Measurements from ENCODE around the gene ZSWIM8. TPM values are rescaled to one million over a fixed set of nuclear protein-coding genes. Genes with fewer than 3 reads are reported as not detected.
"Not testable (repeated sequence)": the region's sequence is repeated elsewhere in the genome, so short reads cannot be mapped to it uniquely, and the experiment has no call there.

Gene ZSWIM8
- total RNA-seq, 1 donor from 2014 or later: 102 TPM

DNA sequence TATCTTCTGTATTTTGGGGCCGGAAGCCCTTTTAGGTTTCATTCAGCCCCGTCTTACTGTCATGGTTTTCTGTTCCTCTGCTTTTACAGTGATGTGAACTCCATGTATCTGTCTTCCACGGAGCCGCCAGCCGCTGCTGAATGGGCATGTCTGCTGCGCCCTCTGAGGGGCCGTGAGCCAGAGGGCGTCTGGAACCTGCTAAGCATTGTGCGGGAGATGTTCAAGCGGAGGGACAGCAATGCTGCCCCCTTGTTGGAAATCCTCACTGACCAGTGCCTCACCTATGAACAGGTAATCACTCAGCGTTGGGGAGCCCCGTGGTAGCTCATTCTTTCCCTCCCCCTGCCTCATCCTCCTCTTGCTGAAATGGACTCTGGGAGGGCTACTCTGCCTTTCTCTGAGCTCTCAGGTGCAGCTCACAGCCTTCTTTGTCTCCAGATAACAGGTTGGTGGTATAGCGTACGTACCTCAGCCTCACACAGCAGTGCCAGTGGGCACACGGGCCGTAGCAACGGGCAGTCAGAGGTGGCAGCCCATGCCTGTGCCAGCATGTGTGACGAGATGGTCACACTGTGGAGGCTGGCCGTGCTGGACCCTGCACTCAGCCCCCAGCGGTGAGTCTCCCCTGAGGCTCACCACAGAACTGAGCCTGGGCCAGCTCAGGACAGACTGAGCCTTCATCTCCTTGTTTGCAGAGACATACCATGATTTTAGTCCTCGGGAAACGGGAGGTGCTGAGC, 5.7 kb downstream of the ZSWIM8 start:
- no peak overlapping the region for H3K27ac Mint-ChIP-seq (ENCODE audit: unreplicated experiment)
- peaks cover 20% of the 10 kb centered on the region for H3K4me1 Mint-ChIP-seq (ENCODE audit: low read depth)
- no peaks in the 10 kb centered on the region for H3K27me3 Mint-ChIP-seq (ENCODE audit: low read depth)
- H3K36me3 Mint-ChIP-seq (ENCODE audit: low read depth): peaks cover 41% of the 10 kb centered on the region
- no peaks in the 10 kb centered on the region for H3K9me3 Mint-ChIP-seq (ENCODE audit: low read depth)
- no peak for DNase-seq (ENCODE audit: low spot score)
- no peak overlapping the region for H3K4me3 Mint-ChIP-seq (ENCODE audit: unreplicated experiment)
- TF ChIP-seq, protein P1, sequence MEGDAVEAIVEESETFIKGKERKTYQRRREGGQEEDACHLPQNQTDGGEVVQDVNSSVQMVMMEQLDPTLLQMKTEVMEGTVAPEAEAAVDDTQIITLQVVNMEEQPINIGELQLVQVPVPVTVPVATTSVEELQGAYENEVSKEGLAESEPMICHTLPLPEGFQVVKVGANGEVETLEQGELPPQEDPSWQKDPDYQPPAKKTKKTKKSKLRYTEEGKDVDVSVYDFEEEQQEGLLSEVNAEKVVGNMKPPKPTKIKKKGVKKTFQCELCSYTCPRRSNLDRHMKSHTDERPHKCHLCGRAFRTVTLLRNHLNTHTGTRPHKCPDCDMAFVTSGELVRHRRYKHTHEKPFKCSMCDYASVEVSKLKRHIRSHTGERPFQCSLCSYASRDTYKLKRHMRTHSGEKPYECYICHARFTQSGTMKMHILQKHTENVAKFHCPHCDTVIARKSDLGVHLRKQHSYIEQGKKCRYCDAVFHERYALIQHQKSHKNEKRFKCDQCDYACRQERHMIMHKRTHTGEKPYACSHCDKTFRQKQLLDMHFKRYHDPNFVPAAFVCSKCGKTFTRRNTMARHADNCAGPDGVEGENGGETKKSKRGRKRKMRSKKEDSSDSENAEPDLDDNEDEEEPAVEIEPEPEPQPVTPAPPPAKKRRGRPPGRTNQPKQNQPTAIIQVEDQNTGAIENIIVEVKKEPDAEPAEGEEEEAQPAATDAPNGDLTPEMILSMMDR (IDR thresholded peaks at IDR 0.05): no peak

DNA sequence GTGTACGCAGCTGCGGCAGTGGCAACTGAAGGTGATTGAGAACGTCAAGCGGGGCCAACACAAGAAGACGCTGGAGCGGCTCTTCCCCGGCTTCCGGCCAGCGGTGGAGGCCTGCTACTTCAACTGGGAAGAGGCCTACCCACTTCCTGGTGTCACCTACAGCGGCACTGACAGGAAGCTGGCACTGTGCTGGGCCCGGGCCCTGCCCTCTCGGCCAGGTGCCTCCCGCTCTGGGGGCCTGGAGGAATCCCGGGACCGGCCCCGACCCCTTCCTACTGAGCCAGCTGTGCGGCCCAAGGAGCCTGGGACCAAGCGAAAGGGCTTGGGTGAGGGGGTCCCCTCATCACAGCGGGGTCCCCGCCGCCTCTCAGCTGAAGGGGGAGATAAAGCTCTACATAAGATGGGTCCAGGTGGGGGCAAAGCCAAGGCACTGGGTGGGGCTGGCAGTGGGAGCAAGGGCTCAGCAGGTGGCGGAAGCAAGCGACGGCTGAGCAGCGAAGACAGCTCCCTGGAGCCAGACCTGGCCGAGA, 6.5 kb downstream of the ZSWIM8 start:
- no peak overlapping the region for H3K4me3 Mint-ChIP-seq (ENCODE audit: unreplicated experiment)
- DNase-seq (ENCODE audit: low spot score): peak; percentile 79
- peaks cover 48% of the 10 kb centered on the region for H3K36me3 Mint-ChIP-seq (ENCODE audit: low read depth)
- H3K27me3 Mint-ChIP-seq (ENCODE audit: low read depth): no peaks in the 10 kb centered on the region
- no peaks in the 10 kb centered on the region for H3K9me3 Mint-ChIP-seq (ENCODE audit: low read depth)
- H3K4me1 Mint-ChIP-seq (ENCODE audit: low read depth): peaks cover 11% of the 10 kb centered on the region
- no peak overlapping the region for H3K27ac Mint-ChIP-seq (ENCODE audit: unreplicated experiment)
- TF ChIP-seq, protein P1 (IDR thresholded peaks at IDR 0.05): no peak

DNA sequence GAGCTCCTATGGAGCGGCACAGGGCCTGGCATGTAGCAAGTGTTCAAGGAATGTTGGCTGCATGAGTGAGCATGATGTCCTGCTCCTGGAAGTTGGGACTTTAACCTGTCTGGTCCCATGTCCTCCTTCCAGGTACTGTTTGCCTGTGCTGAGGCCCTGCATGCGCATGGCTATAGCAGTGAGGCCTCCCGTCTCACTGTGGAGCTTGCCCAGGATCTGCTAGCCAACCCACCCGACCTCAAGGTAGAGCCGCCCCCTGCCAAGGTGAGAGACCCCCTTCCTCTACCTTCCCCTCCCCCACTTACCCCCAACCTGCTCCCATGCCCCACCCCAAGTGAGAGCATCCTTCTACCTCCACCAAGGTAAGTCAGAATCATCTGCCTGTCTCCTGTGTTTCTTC, 8.1 kb downstream of the ZSWIM8 start:
- H3K4me1 Mint-ChIP-seq (ENCODE audit: low read depth): no peaks in the 10 kb centered on the region
- no peak overlapping the region for H3K4me3 Mint-ChIP-seq (ENCODE audit: unreplicated experiment)
- DNase-seq (ENCODE audit: low spot score): peak; percentile 48
- TF ChIP-seq, protein P1 (IDR thresholded peaks at IDR 0.05): no peak
- no peak overlapping the region for H3K27ac Mint-ChIP-seq (ENCODE audit: unreplicated experiment)
- H3K27me3 Mint-ChIP-seq (ENCODE audit: low read depth): no peaks in the 10 kb centered on the region
- no peaks in the 10 kb centered on the region for H3K9me3 Mint-ChIP-seq (ENCODE audit: low read depth)
- H3K36me3 Mint-ChIP-seq (ENCODE audit: low read depth): peaks cover 59% of the 10 kb centered on the region

DNA sequence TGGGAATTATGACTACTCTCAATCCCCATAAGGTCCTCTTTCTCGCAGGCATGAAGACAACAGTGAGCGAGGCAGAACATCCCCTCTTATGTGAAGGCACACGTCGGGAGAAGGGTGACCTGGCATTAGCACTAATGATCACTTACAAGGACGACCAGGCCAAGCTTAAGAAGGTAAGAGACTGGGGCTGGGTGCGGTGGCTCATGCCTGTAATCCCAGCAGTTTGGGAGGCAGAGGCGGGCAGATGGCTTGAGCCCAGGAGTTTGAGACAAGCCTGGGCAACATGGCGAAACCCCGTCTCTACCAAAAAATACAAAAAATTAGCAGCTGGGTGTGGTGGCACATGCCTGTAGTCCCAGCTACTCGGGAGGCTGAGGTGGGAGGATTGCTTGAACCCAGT, 10.1 kb downstream of the ZSWIM8 start:
- H3K9me3 Mint-ChIP-seq (ENCODE audit: low read depth); H3K4me1 Mint-ChIP-seq (ENCODE audit: low read depth); H3K27ac Mint-ChIP-seq (ENCODE audit: unreplicated experiment); H3K4me3 Mint-ChIP-seq (ENCODE audit: unreplicated experiment); H3K27me3 Mint-ChIP-seq (ENCODE audit: low read depth): not testable (repeated sequence)
- DNase-seq (ENCODE audit: low spot score): peak; percentile 41
- H3K36me3 Mint-ChIP-seq (ENCODE audit: low read depth): peaks cover 56% of the 10 kb centered on the region

DNA sequence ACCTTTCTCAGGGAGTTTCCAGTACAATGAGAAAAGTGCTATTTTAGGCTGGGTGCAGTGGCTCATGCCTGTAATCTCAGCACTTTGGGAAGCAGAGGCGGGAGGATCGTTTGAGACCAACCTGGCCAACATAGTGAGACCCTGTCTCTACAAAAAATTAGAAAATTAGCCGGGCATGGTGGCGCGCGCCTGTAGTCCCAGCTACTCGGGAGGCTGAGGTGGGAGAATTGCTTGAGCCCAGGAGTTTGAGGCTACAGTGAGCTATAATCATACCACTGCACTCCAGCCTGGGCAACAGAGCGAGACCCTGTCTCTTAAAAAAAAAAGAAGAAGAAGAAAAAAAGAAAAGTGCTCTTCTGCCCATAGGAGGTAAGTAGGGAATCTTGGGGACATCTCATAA, 10.6 kb downstream of the ZSWIM8 start:
- H3K36me3 Mint-ChIP-seq (ENCODE audit: low read depth): peaks cover 53% of the 10 kb centered on the region
- not testable (repeated sequence) for H3K4me1 Mint-ChIP-seq (ENCODE audit: low read depth); H3K4me3 Mint-ChIP-seq (ENCODE audit: unreplicated experiment); H3K27ac Mint-ChIP-seq (ENCODE audit: unreplicated experiment); DNase-seq (ENCODE audit: low spot score); H3K27me3 Mint-ChIP-seq (ENCODE audit: low read depth); H3K9me3 Mint-ChIP-seq (ENCODE audit: low read depth)

DNA sequence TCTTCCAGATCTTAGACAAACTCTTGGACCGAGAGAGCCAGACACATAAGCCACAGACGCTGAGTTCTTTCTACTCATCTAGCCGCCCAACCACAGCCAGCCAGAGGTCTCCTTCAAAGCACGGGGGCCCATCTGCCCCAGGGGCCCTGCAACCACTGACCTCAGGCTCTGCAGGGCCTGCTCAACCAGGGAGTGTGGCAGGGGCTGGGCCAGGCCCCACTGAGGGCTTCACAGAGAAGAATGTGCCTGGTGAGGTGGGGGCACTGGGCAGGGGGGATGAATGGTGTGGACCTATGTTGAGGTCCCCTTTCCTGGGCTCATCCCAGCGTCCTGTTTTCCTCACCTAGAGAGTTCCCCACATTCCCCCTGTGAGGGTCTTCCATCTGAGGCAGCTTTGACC, 11.4 kb downstream of the ZSWIM8 start:
- Mint-ChIP-seq H3K4me1 (ENCODE audit: low read depth) (no peaks in the 10 kb centered on the region), H3K27me3 (ENCODE audit: low read depth) (no peaks in the 10 kb centered on the region), H3K27ac (ENCODE audit: unreplicated experiment) (no peak overlapping the region), H3K4me3 (ENCODE audit: unreplicated experiment) (no peak overlapping the region), H3K36me3 (ENCODE audit: low read depth) (peaks cover 46% of the 10 kb centered on the region), H3K9me3 (ENCODE audit: low read depth) (no peaks in the 10 kb centered on the region)
- TF ChIP-seq, protein P1 (IDR thresholded peaks at IDR 0.05): no peak
- DNase-seq (ENCODE audit: low spot score): no peak

Data from chondrocyte (in vitro differentiated cells).